NAMALWA (cell line): ENCODE data around the gene AFF3.
A peak's percentile ranks its signal among the peaks of the same experiment; 100 is the strongest.
"Not testable (repeated sequence)": the region's sequence is repeated elsewhere in the genome, so short reads cannot be mapped to it uniquely, and the experiment has no call there.

Experiments used
- DNase-seq: peaks from one replicate; pipeline ENCODE4 v3.0.0-alpha.2; 2015; ENCODE audit warnings: low spot score

AFF3 gene

GRCh38 chr2:99735753-99736152, 406.6 kb downstream of the AFF3 start:
- DNase-seq, result no peak

- not testable (repeated sequence) for DNase-seq
These were observed 407.1 kb downstream of the AFF3 start for GRCh38 chr2:99735314-99735713.

GRCh38 chr2:99734236-99734635, 408.2 kb downstream of the AFF3 start:
- DNase-seq, result no peak

GRCh38 chr2:99729104-99730025, 413.0 kb downstream of the AFF3 start:
- DNase-seq, result peak; percentile 23

GRCh38 chr2:99728166-99728565, 414.2 kb downstream of the AFF3 start:
- DNase-seq, result no peak

- no peak for DNase-seq
These were observed 415.2 kb downstream of the AFF3 start for GRCh38 chr2:99727199-99727598.

GRCh38 chr2:99726691-99727090, 415.7 kb downstream of the AFF3 start:
- DNase-seq, result no peak

- DNase-seq, result no peak
These were observed 416.6 kb downstream of the AFF3 start for GRCh38 chr2:99725820-99726219.

- DNase-seq, result no peak
These were observed 419.9 kb downstream of the AFF3 start for GRCh38 chr2:99722476-99722875.

- no peak for DNase-seq
These were observed 423.3 kb downstream of the AFF3 start for GRCh38 chr2:99719102-99719501.

- DNase-seq, result no peak
These were observed 426.4 kb downstream of the AFF3 start for GRCh38 chr2:99715956-99716355.

- no peak for DNase-seq
These were observed 428.0 kb downstream of the AFF3 start for GRCh38 chr2:99714349-99714748.

- no peak for DNase-seq
These were observed 431.2 kb downstream of the AFF3 start for GRCh38 chr2:99711144-99711543.

GRCh38 chr2:99710721-99711120, 431.7 kb downstream of the AFF3 start:
- no peak for DNase-seq

- no peak for DNase-seq
These were observed 433.2 kb downstream of the AFF3 start for GRCh38 chr2:99709229-99709628.

GRCh38 chr2:99708231-99708630, 434.2 kb downstream of the AFF3 start:
- peak; percentile 45 for DNase-seq

GRCh38 chr2:99707592-99707991, 434.8 kb downstream of the AFF3 start:
- DNase-seq, result peak; percentile 11

- peak; percentile 47 for DNase-seq
These were observed 435.7 kb downstream of the AFF3 start for GRCh38 chr2:99706735-99707134.

- no peak for DNase-seq
These were observed 440.9 kb downstream of the AFF3 start for GRCh38 chr2:99701503-99701902.

GRCh38 chr2:99700482-99701398, 441.6 kb downstream of the AFF3 start:
- no peak for DNase-seq

GRCh38 chr2:99698896-99699295, 443.5 kb downstream of the AFF3 start:
- DNase-seq, result no peak

GRCh38 chr2:99697811-99698568, 444.4 kb downstream of the AFF3 start:
- DNase-seq, result no peak
